GM19372 (cell line): ENCODE data around the gene PHF3.

Source experiments
- ATAC-seq: cut with Tn5 transposase; IDR thresholded peaks from one replicate; pipeline ENCODE4 v1.9.1; 2021; ENCODE audit warnings: mild to moderate bottlenecking, low read depth, moderate library complexity; ENCODE audit not compliant: unreplicated experiment

The PHF3 gene

DNA sequence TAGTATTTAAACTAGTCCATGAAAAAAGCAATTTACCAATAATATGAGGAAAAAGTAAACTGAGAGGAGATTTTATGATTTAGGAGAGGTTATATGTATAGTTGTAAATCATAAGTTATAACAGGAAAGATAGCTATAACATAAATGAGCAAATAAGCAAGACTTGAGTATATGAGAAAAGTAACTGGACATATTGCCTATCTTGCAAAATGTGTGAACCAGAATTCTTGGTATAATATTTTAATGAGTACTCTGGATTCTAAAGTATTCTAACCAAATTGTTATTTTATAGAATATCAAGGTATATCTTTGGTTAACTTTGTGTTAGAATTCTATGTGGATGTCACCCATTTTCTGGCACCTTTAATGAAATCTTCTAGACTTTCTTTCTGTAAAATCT is 124.6 kb downstream of the PHF3 start:
- ATAC-seq = no peak

DNA sequence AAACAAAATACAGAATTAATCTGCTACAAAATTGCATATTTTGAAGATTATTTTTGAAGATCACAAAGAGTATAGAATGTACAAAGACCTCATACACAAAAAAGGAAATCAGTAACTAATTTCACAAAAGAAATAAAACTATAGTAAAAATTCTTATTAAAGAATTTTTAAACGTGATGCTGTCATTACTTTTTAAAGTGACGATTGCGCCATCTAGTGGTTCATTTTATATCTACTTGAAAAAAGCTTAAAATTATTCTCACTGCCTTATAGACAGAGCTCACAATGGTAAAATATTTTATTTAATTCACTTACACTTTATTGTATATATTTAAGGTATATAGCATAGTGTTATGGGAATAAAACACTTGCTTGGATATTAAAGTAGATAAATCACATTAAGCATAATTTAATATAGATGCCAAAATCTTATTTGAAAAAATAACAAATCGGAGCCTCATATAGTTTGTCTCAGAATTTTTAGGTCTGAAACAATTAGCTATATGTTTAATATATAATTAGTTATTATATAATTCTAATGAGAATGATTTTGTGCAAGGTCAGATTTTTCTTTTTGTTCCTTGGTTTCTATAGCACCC is 128.8 kb downstream of the PHF3 start:
- ATAC-seq = no peak
